WTC11 (cell line): ENCODE results near the gene AANAT. TPM values are rescaled to one million over a fixed set of nuclear protein-coding genes. Genes with fewer than 3 reads are reported as not detected.

Experiments used
- ATAC-seq: fragments of 200-7000 bp; cut with Tn5 transposase; 2 replicates; pipeline ENCODE4 v1.10.0; 2021; ENCODE audit warnings: mild to moderate bottlenecking, moderate library complexity
- CTCF ChIA-PET: fragments of 300-600 bp; sonication (Branson Sonifier 250); formaldehyde crosslinking; loops from one replicate; lab custom pipeline; 2021; ENCODE audit warnings: antibody characterized with exemption; lab: Charles Lee
- POLR2A ChIA-PET: fragments of 350-600 bp; sonication (Branson Sonifier 250); formaldehyde crosslinking; loops from one replicate; lab custom pipeline; 2021; ENCODE audit warnings: antibody characterized with exemption; lab: Charles Lee
- DNase-seq: peaks from one replicate; pipeline ENCODE4 v3.0.0; 2021; ENCODE audit warnings: low spot score
- H3K27ac Mint-ChIP-seq: 2 replicates; pipeline ENCODE4 v1.8.0; 2021; ENCODE audit warnings: mixed read lengths
- H3K27me3 Mint-ChIP-seq: 2 replicates; pipeline ENCODE4 v1.8.0; 2021; ENCODE audit warnings: low read depth, mild to moderate bottlenecking, moderate library complexity, mixed read lengths
- H3K36me3 Mint-ChIP-seq: 2 replicates; pipeline ENCODE4 v1.8.0; 2021; ENCODE audit warnings: mixed read lengths
- H3K4me1 Mint-ChIP-seq: 2 replicates; pipeline ENCODE4 v1.8.0; 2022; ENCODE audit warnings: mixed read lengths
- H3K4me3 Mint-ChIP-seq: 2 replicates; pipeline ENCODE4 v1.8.0; 2021; ENCODE audit warnings: mild to moderate bottlenecking, moderate library complexity, mixed read lengths
- H3K9me3 Mint-ChIP-seq: 2 replicates; pipeline ENCODE4 v1.8.0; 2021; ENCODE audit warnings: mixed read lengths
- ATF1 ChIP-seq: sonication (generic); formaldehyde crosslinking; IDR thresholded peaks from 2 replicates; pipeline ENCODE4 v1.8.1; 2023; ENCODE audit warnings: mild to moderate bottlenecking, moderate library complexity, missing genetic modification reagents
- CBFB ChIP-seq: sonication (generic); formaldehyde crosslinking; IDR thresholded peaks from 2 replicates; pipeline ENCODE4 v1.8.1; 2022; ENCODE audit warnings: mild to moderate bottlenecking, low read depth, missing genetic modification reagents
- CREB1 ChIP-seq: sonication (generic); formaldehyde crosslinking; IDR thresholded peaks from 2 replicates; pipeline ENCODE4 v1.8.0; 2023; ENCODE audit warnings: mild to moderate bottlenecking, missing genetic modification reagents
- E2F5 ChIP-seq: sonication (generic); formaldehyde crosslinking; IDR thresholded peaks from 2 replicates; pipeline ENCODE4 v1.8.1; 2022; ENCODE audit warnings: mild to moderate bottlenecking, moderate library complexity, missing genetic modification reagents
- FOXJ3 ChIP-seq: sonication (generic); formaldehyde crosslinking; IDR thresholded peaks from 2 replicates; pipeline ENCODE4 v1.9.0; 2021; ENCODE audit warnings: missing genetic modification reagents, mild to moderate bottlenecking, borderline replicate concordance
- FOXP1 ChIP-seq: sonication (generic); formaldehyde crosslinking; IDR thresholded peaks from 2 replicates; pipeline ENCODE4 v1.8.0; 2022; ENCODE audit warnings: missing genetic modification reagents, mild to moderate bottlenecking, moderate library complexity, borderline replicate concordance
- FOXP4 ChIP-seq: sonication (generic); formaldehyde crosslinking; IDR thresholded peaks from 2 replicates; pipeline ENCODE4 v1.8.0; 2022; ENCODE audit warnings: mild to moderate bottlenecking, missing genetic modification reagents
- GABPB1 ChIP-seq: sonication (generic); formaldehyde crosslinking; IDR thresholded peaks from 2 replicates; pipeline ENCODE4 v1.8.1; 2023; ENCODE audit warnings: mild to moderate bottlenecking, missing genetic modification reagents
- GTF2I ChIP-seq: fragments of 250-450 bp; sonication (Bioruptor Pico); conservative IDR thresholded peaks from 2 replicates; pipeline ENCODE4 v1.4.0; 2021; ENCODE audit warnings: mild to moderate bottlenecking
- HMGXB4 ChIP-seq: sonication (generic); formaldehyde crosslinking; IDR thresholded peaks from 2 replicates; pipeline ENCODE4 v1.8.1; 2023; ENCODE audit warnings: mild to moderate bottlenecking, moderate library complexity, missing genetic modification reagents
- MAX ChIP-seq: sonication (generic); formaldehyde crosslinking; IDR thresholded peaks from 2 replicates; pipeline ENCODE4 v1.8.0; 2022; ENCODE audit warnings: mild to moderate bottlenecking, missing genetic modification reagents
- NFE2L1 ChIP-seq: sonication (generic); formaldehyde crosslinking; IDR thresholded peaks from 2 replicates; pipeline ENCODE4 v1.8.1; 2023; ENCODE audit warnings: missing genetic modification reagents
- RELA ChIP-seq: sonication (generic); formaldehyde crosslinking; IDR thresholded peaks from 2 replicates; pipeline ENCODE4 v1.8.1; 2022; ENCODE audit warnings: missing genetic modification reagents, mild to moderate bottlenecking, borderline replicate concordance
- SOX15 ChIP-seq: fragments of 250-450 bp; sonication (Bioruptor Pico); IDR thresholded peaks from 2 replicates; pipeline ENCODE4 v1.9.0; 2021; ENCODE audit warnings: mild to moderate bottlenecking
- SP1 ChIP-seq: sonication (generic); formaldehyde crosslinking; conservative IDR thresholded peaks from 2 replicates; pipeline ENCODE4 v1.8.1; 2022; ENCODE audit warnings: missing genetic modification reagents
- TCF7 ChIP-seq: sonication (generic); formaldehyde crosslinking; IDR thresholded peaks from 2 replicates; pipeline ENCODE4 v1.8.0; 2022; ENCODE audit warnings: mild to moderate bottlenecking, low read depth, missing genetic modification reagents, moderate library complexity
- TEAD1 ChIP-seq: sonication (generic); formaldehyde crosslinking; IDR thresholded peaks from 2 replicates; pipeline ENCODE4 v1.8.0; 2022; ENCODE audit warnings: mild to moderate bottlenecking, missing genetic modification reagents
- USF1 ChIP-seq: sonication (generic); formaldehyde crosslinking; IDR thresholded peaks from 2 replicates; pipeline ENCODE4 v1.8.0; 2022; ENCODE audit warnings: mild to moderate bottlenecking, missing genetic modification reagents
- USF2 ChIP-seq: sonication (generic); formaldehyde crosslinking; IDR thresholded peaks from 2 replicates; pipeline ENCODE4 v1.8.1; 2023; ENCODE audit warnings: mild to moderate bottlenecking, missing genetic modification reagents, moderate library complexity
- ZBTB21 ChIP-seq: sonication (generic); formaldehyde crosslinking; IDR thresholded peaks from 2 replicates; pipeline ENCODE4 v1.8.1; 2023; ENCODE audit warnings: mild to moderate bottlenecking, missing genetic modification reagents, borderline replicate concordance
- ZNF138 ChIP-seq: sonication (generic); formaldehyde crosslinking; conservative IDR thresholded peaks from 2 replicates; pipeline ENCODE4 v1.8.1; 2022; ENCODE audit warnings: mild to moderate bottlenecking, moderate library complexity, missing genetic modification reagents
- ZNF232 ChIP-seq: sonication (generic); formaldehyde crosslinking; IDR thresholded peaks from 2 replicates; pipeline ENCODE4 v1.8.0; 2022; ENCODE audit warnings: mild to moderate bottlenecking, missing genetic modification reagents
- ZNF317 ChIP-seq: sonication (generic); formaldehyde crosslinking; IDR thresholded peaks from 2 replicates; pipeline ENCODE4 v1.8.1; 2023; ENCODE audit warnings: low read depth, mild to moderate bottlenecking, moderate library complexity, missing genetic modification reagents, borderline replicate concordance
- ZNF671 ChIP-seq: fragments of 250-450 bp; sonication (Bioruptor Pico); IDR thresholded peaks from 2 replicates; pipeline ENCODE4 v1.8.0; 2021; ENCODE audit warnings: mild to moderate bottlenecking
- total RNA-seq: library from RNA; stranded (reverse); gene quantifications from 3 replicates; pipeline ENCODE4 v1.2.3, GENCODE V29; 2021

AANAT gene
- total RNA-seq, 1 experiment from 2014 or later = 0.17 TPM

GRCh38 chr17:76501018-76501826 lies 33.8 kb downstream of the AANAT start, which contains the start of gene RHBDF2:
Gene RHBDF2, minus strand, starts transcription at chr17:76501423. Its CDS starts 19,899 bp downstream, at chr17:76481524.
- POLR2A ChIA-PET = no interaction called here
- DNase-seq = peak; percentile 95
- Mint-ChIP-seq H3K4me3 (peak within 1 kb of the TSS; percentile 82), H3K4me1 (peaks cover 48% of the 10 kb centered on the region), H3K27me3 (peaks cover 5% of the 10 kb centered on the region), H3K9me3 (no peaks in the 10 kb centered on the region), H3K36me3 (no peaks in the 10 kb centered on the region), H3K27ac (peak within 1 kb of the TSS; percentile 62)
- CTCF ChIA-PET = interaction anchor here (0.5 to 5.1 kb wide), 15 partner anchors 22 to 180 kb away, joined by 3 to 30 read pairs (median 6); partner anchors contain the start of gene AANAT
- ATAC-seq = peak; percentile 82
- TF ChIP-seq SOX15 (CRISPR knock-in tag) (no peak), TEAD1 (no peak), FOXP4 (CRISPR knock-in tag) (0 out of 2 replicates have a peak, but pooled peaks have one; percentile 69), FOXP1 (CRISPR knock-in tag) (peak; percentile 60; the same call in 1 of the 2 replicates), GTF2I (CRISPR knock-in tag) (no peak), TCF7 (no peak), HMGXB4 (CRISPR knock-in tag) (peak; percentile 69; the same call in 1 of the 2 replicates), GABPB1 (peak; percentile 55; the same call in 1 of the 2 replicates), ZNF671 (CRISPR knock-in tag) (no peak), RELA (peak; percentile 67; the same call in 1 of the 2 replicates), SP1 (peak; percentile 70; the same call in 1 of the 2 replicates), ZNF317 (CRISPR knock-in tag) (0 out of 2 replicates have a peak, but pooled peaks have one; percentile 10), CBFB (peak; percentile 95; the same call in 1 of the 2 replicates), CREB1 (CRISPR knock-in tag) (0 out of 2 replicates have a peak, but pooled peaks have one; percentile 28), ZNF138 (CRISPR knock-in tag) (no peak), ZBTB21 (0 out of 2 replicates have a peak, but pooled peaks have one; percentile 23), NFE2L1 (CRISPR knock-in tag) (no peak), USF1 (no peak), MAX (CRISPR knock-in tag) (peak; percentile 42; the same call in 1 of the 2 replicates), USF2 (CRISPR knock-in tag) (peak; percentile 48; the same call in 1 of the 2 replicates), FOXJ3 (CRISPR knock-in tag) (no peak), E2F5 (CRISPR knock-in tag) (0 out of 2 replicates have a peak, but pooled peaks have one; percentile 59), ZNF232 (CRISPR knock-in tag) (peak; percentile 50; the same call in 1 of the 2 replicates), ATF1 (CRISPR knock-in tag) (0 out of 2 replicates have a peak, but pooled peaks have one; percentile 38)
- TF ChIP-seq, all 79 proteins: peak for 15
